SU-DHL-6 (cell line): ENCODE measurements around the gene IL32.

Experiments used
- CTCF ChIP-seq: fragments of 200-600 bp; sonication (generic); IDR thresholded peaks from one replicate; pipeline ENCODE4 v1.5.1; 2017; ENCODE audit warnings: antibody characterized with exemption, mild to moderate bottlenecking, low read length, moderate library complexity; ENCODE audit not compliant: insufficient read depth, poor library complexity, severe bottlenecking
- EZH2phosphoT487 ChIP-seq: fragments of 200-600 bp; sonication (generic), shearing (Covaris generic); conservative IDR thresholded peaks from 2 replicates; pipeline ENCODE4 v1.6.1; 2018; ENCODE audit warnings: mild to moderate bottlenecking, antibody characterized with exemption, low read length, moderate library complexity, mixed read lengths

GRCh38 chr16:3074860-3075522 lies 9.6 kb downstream of the IL32 start:
- no peak for TF ChIP-seq EZH2phosphoT487
- TF ChIP-seq CTCF = no peak
